Measurements from ENCODE around the gene G3BP1.

DNA sequence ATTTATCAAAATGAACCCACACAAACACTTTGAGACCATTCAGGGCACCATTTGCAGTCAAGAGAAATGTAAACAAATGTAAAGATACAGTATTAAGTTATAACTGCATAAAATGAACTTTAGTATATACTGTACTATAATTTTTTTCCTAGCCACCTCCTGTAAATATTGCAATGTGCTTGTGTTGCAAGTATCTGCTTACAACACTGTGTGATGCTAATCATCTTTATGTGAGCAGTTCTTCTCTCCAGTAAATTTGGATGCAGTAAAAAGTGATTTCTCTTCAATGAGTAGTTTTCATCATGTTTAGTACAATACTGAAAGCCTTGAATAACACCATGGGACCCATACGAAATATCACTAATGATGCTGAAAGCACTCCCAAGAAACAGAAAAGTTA is 9.4 kb downstream of the G3BP1 start:
- TF ChIP-seq, protein P1, sequence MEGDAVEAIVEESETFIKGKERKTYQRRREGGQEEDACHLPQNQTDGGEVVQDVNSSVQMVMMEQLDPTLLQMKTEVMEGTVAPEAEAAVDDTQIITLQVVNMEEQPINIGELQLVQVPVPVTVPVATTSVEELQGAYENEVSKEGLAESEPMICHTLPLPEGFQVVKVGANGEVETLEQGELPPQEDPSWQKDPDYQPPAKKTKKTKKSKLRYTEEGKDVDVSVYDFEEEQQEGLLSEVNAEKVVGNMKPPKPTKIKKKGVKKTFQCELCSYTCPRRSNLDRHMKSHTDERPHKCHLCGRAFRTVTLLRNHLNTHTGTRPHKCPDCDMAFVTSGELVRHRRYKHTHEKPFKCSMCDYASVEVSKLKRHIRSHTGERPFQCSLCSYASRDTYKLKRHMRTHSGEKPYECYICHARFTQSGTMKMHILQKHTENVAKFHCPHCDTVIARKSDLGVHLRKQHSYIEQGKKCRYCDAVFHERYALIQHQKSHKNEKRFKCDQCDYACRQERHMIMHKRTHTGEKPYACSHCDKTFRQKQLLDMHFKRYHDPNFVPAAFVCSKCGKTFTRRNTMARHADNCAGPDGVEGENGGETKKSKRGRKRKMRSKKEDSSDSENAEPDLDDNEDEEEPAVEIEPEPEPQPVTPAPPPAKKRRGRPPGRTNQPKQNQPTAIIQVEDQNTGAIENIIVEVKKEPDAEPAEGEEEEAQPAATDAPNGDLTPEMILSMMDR (IDR thresholded peaks at IDR 0.05), result no peak
- no peak for TF ChIP-seq POLR2A (IDR thresholded peaks at IDR 0.05)

All from thyroid gland (tissue), 4 donors.